HG02981 (cell line): Measurements from ENCODE around the gene NFKBIE.
"Not testable (repeated sequence)": the region's sequence is repeated elsewhere in the genome, so short reads cannot be mapped to it uniquely, and the experiment has no call there.

Source experiments
- ATAC-seq: cut with Tn5 transposase; IDR thresholded peaks from one replicate; pipeline ENCODE4 v1.9.1; 2021; ENCODE audit warnings: mild to moderate bottlenecking, moderate library complexity; ENCODE audit not compliant: unreplicated experiment

The NFKBIE gene

DNA sequence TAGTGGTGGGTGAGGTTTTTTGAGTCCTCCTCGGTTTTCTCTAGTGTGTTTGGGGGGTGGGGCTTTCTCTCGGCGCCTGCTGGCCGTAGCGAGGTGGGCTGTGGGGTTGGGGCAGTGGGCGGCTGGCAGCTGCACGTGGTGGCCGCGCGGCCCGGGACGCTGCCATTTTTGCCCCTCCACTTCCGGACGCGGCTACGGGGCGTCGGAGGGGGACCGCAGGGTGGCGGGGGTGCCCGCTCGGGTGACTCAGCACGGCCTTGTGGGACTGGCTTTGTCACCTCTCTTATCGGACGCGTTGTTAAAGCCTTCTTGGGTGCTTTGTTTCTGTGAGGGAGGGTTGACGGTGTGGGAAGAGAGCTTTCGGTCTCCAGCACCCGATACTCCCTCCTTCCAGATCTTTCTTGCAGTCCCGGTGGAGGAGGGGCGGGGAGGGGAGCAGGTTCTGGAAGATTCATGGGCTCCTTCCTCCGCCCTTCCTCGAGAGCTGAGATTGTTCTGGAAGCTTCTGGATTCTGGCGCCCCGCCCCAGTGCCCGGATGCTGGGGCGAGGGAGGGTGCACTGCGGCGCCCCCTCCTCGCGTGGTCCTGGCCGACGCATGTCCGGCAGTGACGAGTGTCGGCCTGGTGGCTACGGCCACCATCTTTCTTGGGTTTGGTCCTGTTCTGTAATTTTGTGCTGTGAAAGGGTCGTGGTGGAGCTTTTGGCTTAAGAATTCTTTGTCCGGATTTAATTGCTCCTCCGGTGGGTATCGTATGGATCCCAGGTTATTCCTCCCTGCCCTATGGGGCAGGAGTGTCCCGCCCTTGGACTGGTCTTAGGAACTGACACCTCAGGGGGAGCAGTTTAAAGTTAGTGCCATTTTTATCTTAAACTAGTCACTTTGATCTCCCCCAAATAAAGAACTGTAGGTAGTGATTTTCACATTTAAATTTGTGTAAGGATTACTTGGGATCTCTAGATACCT is 17.7 kb downstream of the NFKBIE start:
- peak; percentile 30 for ATAC-seq

GRCh38 chr6:44246663-44247337 is 18.6 kb downstream of the NFKBIE start, which contains the start of gene HSP90AB1:
Gene HSP90AB1, plus strand, starts transcription at chr6:44247101. Its CDS starts 1,529 bp downstream, at chr6:44248630.
- peak; percentile 54 for ATAC-seq

- ATAC-seq, result peak; percentile 34
Observed at GRCh38 chr6:44245912-44246662, 19.3 kb downstream of the NFKBIE start.

DNA sequence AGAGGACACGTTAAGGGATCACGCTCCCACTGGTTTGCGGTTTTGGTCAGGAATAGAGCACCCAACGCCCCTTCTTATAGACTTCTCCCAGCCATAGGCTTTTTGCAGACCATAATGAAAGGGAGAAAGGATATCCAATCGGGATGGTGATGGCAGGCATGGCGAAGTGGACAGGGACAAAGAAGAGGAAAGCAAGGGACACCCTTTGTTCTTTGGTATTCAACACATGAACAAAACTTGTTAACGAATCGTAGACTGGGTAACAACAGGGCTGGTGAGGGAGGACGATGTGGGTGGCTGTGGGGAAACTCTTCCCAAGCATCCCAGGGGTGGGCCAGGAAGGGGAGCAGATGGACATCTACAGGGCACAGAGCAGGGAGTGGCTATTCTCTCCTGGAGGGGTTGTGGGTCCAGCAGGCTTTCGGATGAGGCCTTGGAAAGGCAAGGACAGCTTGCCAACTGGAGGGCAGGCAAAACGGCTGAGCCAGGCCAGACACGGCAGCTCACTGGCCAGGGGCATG is 19.9 kb downstream of the NFKBIE start:
- ATAC-seq, result no peak

DNA sequence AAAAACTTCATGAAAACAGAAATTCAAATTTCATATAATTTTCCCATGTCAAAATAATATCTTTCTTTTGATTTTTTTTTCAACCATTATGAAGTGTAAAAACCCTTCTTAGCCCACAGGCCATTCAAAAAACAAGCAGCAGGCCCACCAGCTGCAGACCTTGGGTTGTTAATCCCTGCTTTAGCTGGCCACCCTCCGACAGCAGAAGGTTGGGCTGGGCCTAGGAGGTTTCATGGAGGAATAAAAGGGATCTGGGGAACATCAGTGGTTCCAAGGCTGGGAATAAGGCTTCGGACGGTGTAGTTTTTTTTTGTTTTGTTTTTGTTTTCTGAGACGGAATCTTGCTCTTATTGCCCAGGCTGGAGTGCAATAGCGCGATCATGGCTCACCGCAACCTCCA is 22.0 kb downstream of the NFKBIE start:
- ATAC-seq, result no peak

- ATAC-seq, result no peak
Observed at GRCh38 chr6:44238687-44239350, 26.5 kb downstream of the NFKBIE start.

- peak; percentile 83 for ATAC-seq
Observed at GRCh38 chr6:44237813-44238433, 27.4 kb downstream of the NFKBIE start.

GRCh38 chr6:44237021-44237812 is 28.1 kb downstream of the NFKBIE start:
- ATAC-seq, result peak; percentile 43

GRCh38 chr6:44235891-44236516 is 29.3 kb downstream of the NFKBIE start:
- ATAC-seq, result no peak

GRCh38 chr6:44235269-44235668 is 30.1 kb downstream of the NFKBIE start:
- ATAC-seq, result no peak

DNA sequence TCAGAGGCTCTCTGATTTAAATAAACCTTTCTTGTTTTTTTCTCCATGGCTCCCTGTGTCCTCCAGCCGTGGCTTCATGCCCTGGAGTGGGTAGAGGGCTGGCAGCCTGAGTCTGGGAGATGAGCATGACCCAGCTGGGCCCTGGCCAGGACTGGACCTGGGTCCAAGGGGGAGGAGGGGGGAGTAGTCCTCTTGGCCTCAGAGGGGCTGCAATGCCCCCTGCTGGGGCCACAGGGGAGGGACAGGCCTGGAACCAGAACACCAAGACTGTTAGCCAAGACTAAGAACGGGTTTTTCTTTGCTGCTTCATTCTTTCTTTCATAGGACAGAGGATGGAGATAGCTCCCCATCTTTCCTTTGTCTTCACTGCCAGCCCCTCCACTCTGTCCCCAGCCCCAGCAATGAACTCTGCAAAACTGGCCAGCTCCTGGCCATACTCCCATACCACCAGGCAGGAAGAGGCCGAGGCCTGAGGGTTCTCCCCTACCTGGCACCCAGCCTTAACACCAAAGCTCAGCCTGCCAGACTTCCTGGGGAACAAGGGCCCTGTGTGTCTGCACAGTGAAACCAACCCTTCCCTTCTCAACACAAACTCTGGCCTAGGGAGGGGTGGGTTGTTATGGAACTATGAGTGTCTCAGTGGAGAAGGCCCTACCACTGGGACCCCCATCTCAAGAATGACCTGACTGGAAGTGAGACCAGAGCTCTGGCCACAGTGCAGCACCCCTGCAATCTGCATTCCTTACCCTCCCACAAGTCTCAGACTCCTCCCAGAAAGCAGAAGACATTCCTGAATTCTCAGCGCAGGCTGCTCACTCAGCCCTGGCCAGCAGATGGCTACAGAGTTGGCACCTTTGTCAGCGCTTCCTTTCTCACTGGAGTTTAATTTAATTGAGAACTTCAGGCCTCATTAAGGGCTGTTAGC is 31.0 kb downstream of the NFKBIE start:
- ATAC-seq, result no peak

GRCh38 chr6:44233567-44234100 is 31.7 kb downstream of the NFKBIE start:
- no peak for ATAC-seq

DNA sequence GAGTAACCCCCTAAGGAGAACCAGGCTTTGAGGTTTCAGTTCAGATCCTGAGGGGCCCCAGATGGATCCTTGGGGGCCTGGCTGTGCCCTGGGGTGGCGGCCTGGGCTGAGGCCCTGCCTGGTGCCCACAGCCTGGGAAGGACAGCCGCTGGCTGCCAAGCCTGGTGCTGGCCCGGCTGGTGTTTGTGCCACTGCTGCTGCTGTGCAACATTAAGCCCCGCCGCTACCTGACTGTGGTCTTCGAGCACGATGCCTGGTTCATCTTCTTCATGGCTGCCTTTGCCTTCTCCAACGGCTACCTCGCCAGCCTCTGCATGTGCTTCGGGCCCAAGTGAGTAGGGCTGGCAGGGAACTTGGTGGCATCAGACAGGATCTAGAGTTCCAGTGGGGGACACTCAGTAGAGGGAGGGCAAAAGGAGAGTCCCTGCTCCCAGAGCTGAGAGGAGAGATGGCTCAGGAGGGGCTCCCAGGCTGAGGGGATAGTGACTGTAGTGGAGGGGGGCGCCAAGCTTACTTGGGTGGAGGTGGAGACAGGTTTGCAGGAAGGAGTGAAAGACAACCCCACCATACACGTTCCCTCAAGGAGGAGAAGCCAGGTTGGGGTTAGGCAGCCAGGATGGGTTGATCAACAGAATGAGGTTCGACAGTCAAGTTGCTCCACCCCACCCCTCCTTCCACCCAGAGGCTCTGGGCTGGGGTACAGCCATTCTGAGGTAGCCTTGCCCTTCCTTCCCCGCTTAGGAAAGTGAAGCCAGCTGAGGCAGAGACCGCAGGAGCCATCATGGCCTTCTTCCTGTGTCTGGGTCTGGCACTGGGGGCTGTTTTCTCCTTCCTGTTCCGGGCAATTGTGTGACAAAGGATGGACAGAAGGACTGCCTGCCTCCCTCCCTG is 32.4 kb downstream of the NFKBIE start:
- no peak for ATAC-seq

GRCh38 chr6:44231426-44231825 is 33.9 kb downstream of the NFKBIE start:
- not testable (repeated sequence) for ATAC-seq

- ATAC-seq, result no peak
Observed at GRCh38 chr6:44230034-44230675, 35.2 kb downstream of the NFKBIE start.
